Measurements from ENCODE around the gene ZFYVE9. TPM values are rescaled to one million over a fixed set of nuclear protein-coding genes. Genes with fewer than 3 reads are reported as not detected.

ZFYVE9 gene
- total and polyA plus RNA-seq, 2 experiments from 2014 or later: 5.4 to 27.3 TPM

GRCh38 chr1:52355847-52356505, 214.1 kb downstream of the ZFYVE9 start (continued):
- TF ChIP-seq EZH2 (IDR thresholded peaks at IDR 0.05; ENCODE audit: low read depth, unreplicated experiment): no peak
- no peak for TF ChIP-seq JUNB (IDR thresholded peaks at IDR 0.05; ENCODE audit: unreplicated experiment)
- TF ChIP-seq REST (IDR thresholded peaks at IDR 0.05; ENCODE audit: unreplicated experiment): no peak
- TF ChIP-seq ZNF331 (CRISPR knock-in tag; IDR thresholded peaks at IDR 0.05; ENCODE audit: low read depth): no peak
- TF ChIP-seq ZNF114 (CRISPR knock-in tag; IDR thresholded peaks at IDR 0.05): no peak
- no peak for TF ChIP-seq STAT1 (IDR thresholded peaks at IDR 0.05; ENCODE audit: unreplicated experiment)

- peaks cover 2% of the 10 kb centered on the region; the same call in 1 of the 3 replicates for H3K4me1 Mint-ChIP-seq
- Histone ChIP-seq H3K9me2 (ENCODE audit: insufficient read depth) (no peaks in the 10 kb centered on the region), H4K20me1 (replicated peaks; ENCODE audit: insufficient read depth) (no peaks in the 10 kb centered on the region), H3K27ac (ENCODE audit: low read depth) (no peak overlapping the region), H3K4me1 (ENCODE audit: insufficient read depth) (0 out of 2 replicates have a peak, but pooled peaks cover 3% of the 10 kb centered on the region), H3K4me2 (no peak overlapping the region), H3K27me3 (ENCODE audit: insufficient read depth) (no peaks in the 10 kb centered on the region), H3K4me3 (no peak overlapping the region), H3K79me2 (replicated peaks; ENCODE audit: insufficient read depth) (no peaks in the 10 kb centered on the region), H3F3A (replicated peaks; ENCODE audit: low read depth) (0 out of 2 replicates have a peak, but pooled peaks cover 4% of the 10 kb centered on the region), H3K36me3 (ENCODE audit: insufficient read depth) (peaks cover 18% of the 10 kb centered on the region), H2AFZ (no peak overlapping the region)
- no peaks in the 10 kb centered on the region for H3K9me3 Mint-ChIP-seq
- DNase-seq (ENCODE audit: low spot score): no peak
- no peak for ATAC-seq
- no peak overlapping the region for H3K27ac Mint-ChIP-seq
- TF ChIP-seq POLR2AphosphoS5 (IDR thresholded peaks at IDR 0.05; ENCODE audit: low read depth) (no peak), NANOG (IDR thresholded peaks at IDR 0.05; ENCODE audit: borderline replicate concordance) (no peak), CTCF (conservative IDR thresholded peaks at IDR 0.05; ENCODE audit: low read depth in 2 of 2) (no peak)
- H3K36me3 Mint-ChIP-seq (ENCODE audit: low read depth): peaks cover 82% of the 10 kb centered on the region
- H3K4me3 Mint-ChIP-seq: no peak overlapping the region
- peaks cover 22% of the 10 kb centered on the region for H3K27me3 Mint-ChIP-seq (ENCODE audit: insufficient read depth, low read depth, poor library complexity)
Measured at GRCh38 chr1:52356818-52357355, 215.0 kb downstream of the ZFYVE9 start.

Measured in GM23338 (cell line).